Activated naive CD8-positive, alpha-beta T cell treated with anti-CD3 and anti-CD28 coated beads for 36 hours (primary cell): ENCODE data around the gene MAST2. TPM values are rescaled to one million over a fixed set of nuclear protein-coding genes. Genes with fewer than 3 reads are reported as not detected.

ENCODE experiments used
- DNase-seq: peaks from one replicate; pipeline ENCODE4 v3.0.0; 2021
- H3K27ac Mint-ChIP-seq: one replicate; pipeline ENCODE4 v1.8.0; 2022; ENCODE audit warnings: mild to moderate bottlenecking, moderate library complexity, mixed read lengths
- H3K27me3 Mint-ChIP-seq: one replicate; pipeline ENCODE4 v1.8.0; 2022; ENCODE audit warnings: mild to moderate bottlenecking, mixed read lengths
- H3K36me3 Mint-ChIP-seq: one replicate; pipeline ENCODE4 v1.8.0; 2021; ENCODE audit warnings: mild to moderate bottlenecking, mixed read lengths
- H3K4me1 Mint-ChIP-seq: one replicate; pipeline ENCODE4 v1.8.0; 2021; ENCODE audit warnings: mixed read lengths
- H3K4me3 Mint-ChIP-seq: one replicate; pipeline ENCODE4 v1.8.0; 2022; ENCODE audit warnings: mild to moderate bottlenecking, moderate library complexity, mixed read lengths
- H3K9me3 Mint-ChIP-seq: one replicate; pipeline ENCODE4 v1.8.0; 2022; ENCODE audit warnings: mixed read lengths
- total RNA-seq, 2 experiments: library from RNA; stranded (reverse); gene quantifications; one replicate each; pipeline ENCODE4 v1.2.3, GENCODE V29; 2021

MAST2 gene
- 10 to 100 TPM; 19.0 to 22.5 TPM for total RNA-seq

DNA sequence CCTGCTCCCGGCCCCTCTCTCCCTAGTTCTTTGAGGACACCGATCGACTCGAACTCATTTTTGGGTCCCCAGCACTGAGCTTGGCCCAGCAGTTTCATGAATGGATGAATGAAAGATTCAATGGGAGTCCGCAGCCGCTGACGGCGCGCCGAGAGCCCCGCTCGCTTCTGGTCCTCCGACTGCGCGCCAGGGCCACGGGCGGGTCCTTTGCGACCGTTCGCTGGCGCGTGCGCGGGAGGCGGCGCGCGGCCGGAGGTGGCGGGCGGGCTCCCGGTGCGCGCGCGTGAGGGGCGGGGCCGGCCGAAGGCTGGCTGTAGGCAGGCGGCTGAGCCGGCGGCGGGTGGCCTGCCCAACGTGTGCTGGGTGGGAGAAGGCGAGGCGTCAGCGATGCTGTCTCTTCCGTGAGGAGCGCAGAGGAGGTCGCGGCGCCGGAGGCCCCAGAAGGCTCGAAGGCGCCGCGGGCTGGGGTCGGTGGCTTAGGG, at the start of gene MAST2:
TSS of gene MAST2 (plus strand) at position 314 of the 482 bp plus-strand sequence. CDS start 284 bp downstream, outside the sequence.
- H3K36me3 Mint-ChIP-seq: peaks cover 3% of the 10 kb centered on the region

DNA sequence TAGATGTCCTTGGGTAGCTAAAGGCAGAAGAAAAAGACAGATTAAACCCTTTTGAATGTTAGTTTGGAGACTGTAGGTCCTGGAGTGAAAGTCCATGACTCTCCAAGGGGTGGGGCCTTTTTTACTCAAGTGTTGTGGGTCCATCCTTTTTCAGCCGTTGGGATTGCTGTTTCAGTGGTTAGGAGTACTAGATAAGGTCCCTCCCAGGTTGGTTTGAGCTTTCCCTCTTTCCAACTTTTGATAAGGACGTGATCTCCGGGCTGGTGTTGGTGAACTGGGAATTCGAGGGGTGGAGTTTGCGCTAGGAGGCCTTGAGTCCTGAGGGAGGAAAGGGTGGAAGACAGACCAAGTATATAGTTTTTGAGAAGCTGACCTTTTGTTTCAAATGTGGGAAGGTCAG, 47.7 kb upstream of the MAST2 start:
- Mint-ChIP-seq H3K4me1 (peaks cover 6% of the 10 kb centered on the region), H3K27ac (no peak overlapping the region), H3K4me3 (no peak overlapping the region), H3K27me3 (no peaks in the 10 kb centered on the region), H3K9me3 (peaks cover 7% of the 10 kb centered on the region), H3K36me3 (peaks cover 1% of the 10 kb centered on the region)
- DNase-seq: no peak

More for the DNA sequence above, at the start of gene MAST2:
- H3K4me1 Mint-ChIP-seq: peaks cover 22% of the 10 kb centered on the region
- H3K27me3 Mint-ChIP-seq: no peaks in the 10 kb centered on the region
- peak within 1 kb of the TSS; percentile 95 for H3K4me3 Mint-ChIP-seq
- no peaks in the 10 kb centered on the region for H3K9me3 Mint-ChIP-seq
- peak; percentile 95 for DNase-seq
- peak within 1 kb of the TSS; percentile 82 for H3K27ac Mint-ChIP-seq

DNA sequence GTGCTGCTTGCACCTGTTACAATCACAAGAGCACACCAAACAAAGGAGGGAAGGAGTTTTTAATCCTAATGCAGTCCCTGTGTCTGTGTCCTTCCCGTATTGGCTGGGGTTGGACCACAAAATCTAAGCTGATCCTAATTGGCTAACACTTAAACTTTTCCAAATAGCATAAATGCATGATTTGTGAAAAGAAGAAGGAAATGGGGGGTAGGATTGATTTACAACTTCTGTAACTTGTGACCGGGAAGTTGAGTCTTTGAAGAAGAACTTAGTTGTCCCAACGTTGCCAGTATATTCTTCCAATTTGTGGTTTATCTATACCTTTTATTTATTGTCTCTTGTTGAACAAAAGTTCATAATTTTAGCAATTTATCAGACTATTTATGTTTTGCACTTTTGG, 41.1 kb upstream of the MAST2 start:
- Mint-ChIP-seq H3K9me3 (no peaks in the 10 kb centered on the region), H3K4me3 (no peak overlapping the region), H3K4me1 (no peaks in the 10 kb centered on the region), H3K27ac (no peak overlapping the region), H3K36me3 (no peaks in the 10 kb centered on the region), H3K27me3 (no peaks in the 10 kb centered on the region)
- no peak for DNase-seq

DNA sequence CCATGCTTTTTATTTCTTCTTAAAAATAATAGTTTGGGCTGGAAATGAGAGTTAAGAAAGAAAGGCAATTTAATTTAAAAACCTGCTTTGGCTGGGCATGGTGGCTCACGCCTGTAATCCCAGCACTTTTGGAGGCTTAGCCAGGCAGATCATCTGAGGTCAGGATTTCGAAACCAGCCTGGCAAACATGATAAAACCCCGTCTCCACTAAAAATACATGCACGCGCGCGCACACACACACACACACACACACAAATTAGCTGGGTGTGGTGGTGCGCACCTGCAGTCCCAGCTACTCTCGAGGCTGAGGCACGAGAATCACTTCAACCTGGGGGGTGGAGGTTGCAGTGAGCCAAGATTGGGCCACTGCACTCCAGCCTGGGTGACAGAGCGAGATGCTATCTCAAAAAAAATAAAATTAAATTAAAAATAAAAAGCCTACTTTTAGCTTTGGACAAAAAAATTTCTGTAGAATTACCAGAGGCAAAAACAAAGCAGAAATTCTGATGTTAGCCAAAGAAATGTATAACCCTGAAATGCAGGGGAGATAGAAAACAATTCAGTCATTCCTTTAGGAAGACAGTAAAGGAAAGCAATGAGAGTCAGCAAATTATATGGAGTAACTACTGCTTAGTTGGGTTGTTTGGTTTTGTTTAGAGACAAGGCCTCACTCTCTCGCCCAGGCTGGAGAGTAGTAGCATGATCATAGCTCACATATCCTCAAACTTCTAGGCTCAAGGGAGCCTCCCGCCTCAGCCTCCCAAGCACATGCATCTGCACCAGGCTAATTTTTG, 37.2 kb upstream of the MAST2 start:
- Mint-ChIP-seq H3K4me3 (no peak overlapping the region), H3K36me3 (no peaks in the 10 kb centered on the region), H3K27me3 (no peaks in the 10 kb centered on the region), H3K9me3 (no peaks in the 10 kb centered on the region), H3K27ac (no peak overlapping the region), H3K4me1 (no peaks in the 10 kb centered on the region)
- DNase-seq: no peak

DNA sequence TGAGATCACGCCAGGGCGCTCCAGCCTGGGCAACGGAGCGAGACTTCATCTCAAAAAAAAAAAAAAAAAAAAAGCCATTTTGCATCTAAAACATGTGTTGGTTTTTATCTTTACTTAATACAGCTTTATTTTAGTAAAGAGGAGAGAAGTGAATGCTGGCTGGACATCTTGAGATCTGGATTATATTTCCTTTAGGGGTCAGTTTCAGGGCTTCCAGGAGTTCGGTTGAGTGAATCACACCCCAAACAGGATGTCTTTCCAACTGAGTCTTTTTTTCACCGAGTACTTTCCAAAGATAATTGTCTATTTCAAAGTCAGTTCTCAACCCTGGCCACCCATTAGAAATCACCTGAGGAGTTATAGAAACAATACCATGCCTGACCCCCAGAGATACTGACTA, 36.4 kb upstream of the MAST2 start:
- no peaks in the 10 kb centered on the region for H3K27me3 Mint-ChIP-seq
- no peaks in the 10 kb centered on the region for H3K36me3 Mint-ChIP-seq
- no peak overlapping the region for H3K27ac Mint-ChIP-seq
- no peaks in the 10 kb centered on the region for H3K4me1 Mint-ChIP-seq
- H3K9me3 Mint-ChIP-seq: no peaks in the 10 kb centered on the region
- H3K4me3 Mint-ChIP-seq: no peak overlapping the region
- DNase-seq: no peak

DNA sequence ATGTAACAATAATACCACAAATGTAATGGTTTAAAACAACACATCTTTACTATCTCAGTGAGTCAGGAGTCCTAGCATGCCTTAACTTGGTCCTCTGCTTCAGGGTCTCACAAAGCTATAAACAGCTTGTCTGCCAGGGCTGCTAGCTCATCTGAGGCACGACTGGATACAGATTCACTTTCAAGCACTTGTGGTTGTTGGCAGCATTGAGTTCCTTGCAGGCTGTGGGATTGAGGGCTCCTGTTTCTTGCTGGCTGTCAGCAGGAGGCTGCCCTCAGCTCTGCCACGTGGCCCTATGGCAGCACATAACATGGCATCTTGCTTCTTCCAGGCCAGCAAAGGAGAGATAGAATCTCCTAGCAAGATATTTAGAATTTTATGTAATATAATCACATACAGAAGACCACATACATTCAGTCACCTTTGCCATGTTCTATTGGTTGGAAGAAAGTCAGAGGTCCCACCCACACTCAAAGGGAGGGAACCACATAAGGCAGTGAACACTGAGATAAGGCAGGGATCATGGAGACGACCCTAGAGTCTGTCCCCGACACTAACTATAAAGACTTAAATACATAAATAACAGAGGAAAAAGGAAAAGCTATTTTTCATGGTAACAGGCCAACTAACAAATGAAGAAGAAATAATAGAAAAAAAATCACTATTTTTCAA, 34.0 kb upstream of the MAST2 start:
- Mint-ChIP-seq H3K9me3 (no peaks in the 10 kb centered on the region), H3K4me1 (no peaks in the 10 kb centered on the region), H3K27ac (no peak overlapping the region), H3K4me3 (no peak overlapping the region), H3K36me3 (no peaks in the 10 kb centered on the region), H3K27me3 (no peaks in the 10 kb centered on the region)
- no peak for DNase-seq

DNA sequence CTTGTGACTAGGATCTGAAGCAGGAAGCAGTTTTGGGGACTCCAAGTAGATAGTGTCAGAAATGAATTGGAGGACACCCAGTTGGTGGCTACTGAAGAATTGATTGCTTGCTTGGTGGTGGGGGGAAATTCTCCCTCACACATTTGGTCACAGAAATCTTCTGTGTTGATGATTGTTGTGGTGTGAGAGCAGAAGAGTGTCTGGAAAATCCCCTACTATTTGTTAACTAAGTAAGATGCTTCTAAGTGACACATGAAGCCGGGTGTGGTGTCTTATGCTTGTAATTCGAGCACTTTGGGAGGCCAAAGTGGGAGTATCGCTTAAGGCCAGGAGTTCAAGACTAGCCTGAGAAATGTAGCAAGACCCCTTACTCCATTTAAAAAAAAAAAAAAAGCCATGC, 30.4 kb upstream of the MAST2 start:
- H3K4me3 Mint-ChIP-seq: no peak overlapping the region

DNA sequence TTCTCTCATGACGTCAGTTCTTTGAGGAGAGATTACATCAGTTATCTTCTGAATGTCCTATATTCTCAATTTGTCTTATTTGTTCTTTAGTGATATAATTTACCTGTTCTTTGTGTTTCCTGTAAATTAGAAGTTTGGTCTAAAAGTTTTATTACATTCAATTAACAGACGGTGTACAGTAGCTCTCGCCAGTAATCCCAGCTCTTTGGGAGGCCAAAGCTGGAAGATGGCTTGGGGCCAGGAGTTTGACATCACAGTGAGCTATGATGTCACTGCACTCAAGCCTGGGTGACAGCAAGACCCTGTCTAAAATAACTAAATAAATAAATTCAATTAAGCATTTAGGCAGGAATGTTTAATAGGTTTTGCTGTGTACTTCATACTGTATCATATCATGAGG, 27.6 kb upstream of the MAST2 start:
- Mint-ChIP-seq H3K27ac (no peak overlapping the region), H3K36me3 (no peaks in the 10 kb centered on the region), H3K27me3 (no peaks in the 10 kb centered on the region), H3K4me1 (no peaks in the 10 kb centered on the region), H3K9me3 (no peaks in the 10 kb centered on the region), H3K4me3 (no peak overlapping the region)
- DNase-seq: no peak

More for the DNA sequence above, 30.4 kb upstream of the MAST2 start:
- H3K36me3 Mint-ChIP-seq: no peaks in the 10 kb centered on the region
- no peaks in the 10 kb centered on the region for H3K4me1 Mint-ChIP-seq
- no peaks in the 10 kb centered on the region for H3K9me3 Mint-ChIP-seq
- no peak overlapping the region for H3K27ac Mint-ChIP-seq
- no peak for DNase-seq
- no peaks in the 10 kb centered on the region for H3K27me3 Mint-ChIP-seq

DNA sequence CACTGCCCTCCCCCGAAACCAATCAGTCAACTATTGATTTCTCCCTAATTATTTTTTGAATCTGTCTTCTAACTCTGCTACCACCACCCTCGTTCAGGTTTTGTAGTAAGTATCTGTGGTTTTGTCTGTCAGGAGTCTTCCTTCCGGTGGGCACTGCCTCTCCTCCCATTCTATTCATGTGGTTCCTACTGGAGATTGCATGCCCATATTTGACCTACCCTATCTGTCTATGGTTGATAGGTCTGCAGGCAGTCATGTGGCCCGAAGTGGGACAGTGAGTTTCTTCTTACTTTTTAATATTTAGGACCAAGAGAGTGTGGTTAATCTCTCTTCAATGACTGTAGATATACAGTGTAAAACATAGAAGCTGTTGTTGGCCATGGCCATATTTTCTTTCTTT, 17.8 kb upstream of the MAST2 start:
- no peaks in the 10 kb centered on the region for H3K36me3 Mint-ChIP-seq
- peak overlapping the region; percentile 33 for H3K4me3 Mint-ChIP-seq
- peak; percentile 43 for DNase-seq
- H3K27ac Mint-ChIP-seq: no peak overlapping the region
- H3K4me1 Mint-ChIP-seq: peaks cover 18% of the 10 kb centered on the region
- H3K27me3 Mint-ChIP-seq: peaks cover 22% of the 10 kb centered on the region
- no peaks in the 10 kb centered on the region for H3K9me3 Mint-ChIP-seq

DNA sequence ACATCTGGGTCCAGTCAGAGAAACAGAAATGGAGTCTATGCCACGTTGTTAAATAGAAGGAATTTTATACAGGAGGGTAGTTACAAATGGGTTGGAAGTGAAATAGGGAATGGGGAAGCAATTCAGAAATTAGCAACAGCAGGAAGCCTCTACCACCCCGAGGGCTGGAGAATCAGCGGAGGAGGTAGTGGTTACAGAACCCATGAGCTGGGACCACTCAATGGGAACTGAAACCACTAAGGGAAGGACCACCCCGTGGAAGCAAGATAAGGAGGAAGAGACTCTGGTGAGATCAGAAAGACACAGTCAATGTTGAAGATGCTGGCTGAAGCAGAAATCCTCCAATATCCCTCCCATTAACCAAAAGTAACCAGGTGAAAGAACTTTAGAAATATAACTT, 15.5 kb upstream of the MAST2 start:
- Mint-ChIP-seq H3K4me1 (peaks cover 18% of the 10 kb centered on the region), H3K4me3 (no peak overlapping the region), H3K36me3 (no peaks in the 10 kb centered on the region), H3K9me3 (no peaks in the 10 kb centered on the region), H3K27ac (no peak overlapping the region), H3K27me3 (peaks cover 34% of the 10 kb centered on the region)
- no peak for DNase-seq

DNA sequence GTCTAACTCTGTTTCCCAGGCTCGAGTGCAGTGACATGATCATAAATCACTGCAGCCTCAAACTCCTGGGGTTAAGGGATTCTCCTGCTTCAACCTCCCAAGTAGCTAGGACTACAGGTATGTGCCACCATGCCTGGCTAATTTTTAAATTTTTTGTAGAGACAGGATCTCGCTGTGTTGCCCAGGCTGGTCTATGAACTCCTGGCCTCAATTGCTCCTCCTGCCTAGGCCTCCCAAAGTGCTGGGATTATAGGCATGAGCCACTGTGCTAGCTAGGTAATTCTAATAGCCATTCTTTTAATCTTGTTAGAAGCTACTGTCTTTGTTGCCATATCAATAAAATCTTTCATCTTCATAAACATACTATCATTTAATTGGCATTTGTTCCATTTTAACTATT, 13.8 kb upstream of the MAST2 start:
- Mint-ChIP-seq H3K27me3 (peaks cover 43% of the 10 kb centered on the region), H3K27ac (no peak overlapping the region), H3K36me3 (no peaks in the 10 kb centered on the region), H3K9me3 (no peaks in the 10 kb centered on the region), H3K4me3 (no peak overlapping the region), H3K4me1 (peaks cover 20% of the 10 kb centered on the region)
- no peak for DNase-seq

DNA sequence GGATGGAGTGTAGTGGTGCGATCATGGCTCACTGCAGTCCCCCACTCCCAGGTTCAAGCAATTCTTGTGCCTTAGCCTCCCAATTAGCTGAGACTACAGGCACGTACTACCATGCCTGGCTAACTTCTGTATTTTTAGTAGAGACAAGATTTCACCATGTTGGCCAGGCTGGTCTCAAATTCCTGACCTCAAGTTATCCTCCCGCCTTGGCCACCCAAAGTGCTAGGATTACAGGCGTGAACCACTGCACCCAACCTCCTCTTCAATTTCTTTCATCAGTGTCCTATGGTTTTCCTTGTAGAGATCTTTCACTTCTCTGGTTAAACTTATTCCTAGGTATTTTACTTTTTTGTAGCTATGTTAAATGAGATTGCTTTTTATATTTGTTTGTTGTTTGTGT, 10.7 kb upstream of the MAST2 start:
- peaks cover 32% of the 10 kb centered on the region for H3K27me3 Mint-ChIP-seq
- DNase-seq: no peak
- no peak overlapping the region for H3K27ac Mint-ChIP-seq
- no peaks in the 10 kb centered on the region for H3K9me3 Mint-ChIP-seq
- no peaks in the 10 kb centered on the region for H3K36me3 Mint-ChIP-seq
- H3K4me1 Mint-ChIP-seq: peaks cover 6% of the 10 kb centered on the region
- H3K4me3 Mint-ChIP-seq: no peak overlapping the region

DNA sequence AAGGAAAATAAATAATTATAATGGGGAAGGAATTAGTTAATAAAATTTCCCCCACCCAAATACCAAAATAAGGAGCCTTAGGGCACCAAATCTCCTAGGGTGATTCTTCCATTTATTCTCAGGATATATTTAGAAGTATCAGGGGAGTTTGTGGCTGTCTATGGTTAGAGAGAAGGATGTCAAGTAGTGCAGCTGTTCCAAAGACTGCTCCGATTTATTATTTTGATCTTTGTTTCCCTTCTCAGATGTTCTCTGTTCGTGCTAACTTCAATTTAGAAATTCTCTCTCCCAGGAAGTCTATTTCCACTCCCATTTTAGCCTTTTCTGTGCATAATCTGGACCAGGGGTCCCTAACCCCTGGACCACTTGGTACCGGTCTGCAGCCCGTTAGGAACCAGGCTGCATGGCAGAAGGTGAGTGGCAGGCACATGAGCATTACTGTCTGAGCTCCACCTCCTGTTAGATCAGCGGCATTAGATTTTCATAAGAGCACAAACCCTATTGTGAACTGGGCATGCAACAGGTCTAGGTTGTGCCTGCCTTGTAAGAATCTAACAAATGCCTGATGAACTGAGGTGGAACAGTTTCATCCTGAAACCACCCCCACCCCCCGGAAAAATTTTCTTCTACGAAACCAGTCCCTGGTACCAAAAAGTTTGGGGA, 9.3 kb upstream of the MAST2 start:
- peaks cover 3% of the 10 kb centered on the region for H3K4me1 Mint-ChIP-seq
- H3K27ac Mint-ChIP-seq: no peak overlapping the region
- H3K4me3 Mint-ChIP-seq: no peak overlapping the region
- H3K27me3 Mint-ChIP-seq: peaks cover 29% of the 10 kb centered on the region
- no peaks in the 10 kb centered on the region for H3K36me3 Mint-ChIP-seq
- no peak for DNase-seq
- H3K9me3 Mint-ChIP-seq: no peaks in the 10 kb centered on the region

DNA sequence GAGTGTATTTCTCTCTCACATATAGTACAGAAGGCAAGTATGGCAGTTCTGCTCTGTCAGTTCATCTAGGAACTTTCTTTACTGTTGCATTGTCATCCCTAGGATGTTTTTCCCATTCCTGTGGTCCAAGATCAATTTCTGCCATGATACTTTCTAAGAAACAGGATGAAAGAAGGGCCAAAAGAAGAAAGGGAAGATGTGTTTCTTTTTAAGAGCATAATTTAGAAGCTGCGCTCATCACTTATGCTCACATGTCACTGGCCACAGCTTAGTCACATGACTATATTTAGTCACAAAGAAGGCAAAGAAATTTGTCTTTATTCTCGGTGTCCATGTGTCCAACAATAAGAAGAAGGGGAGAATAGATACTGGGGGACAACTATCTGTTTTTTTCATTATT, 7.0 kb upstream of the MAST2 start:
- Mint-ChIP-seq H3K27me3 (peaks cover 29% of the 10 kb centered on the region), H3K27ac (no peak overlapping the region), H3K4me3 (no peak overlapping the region), H3K9me3 (no peaks in the 10 kb centered on the region), H3K36me3 (no peaks in the 10 kb centered on the region), H3K4me1 (peaks cover 3% of the 10 kb centered on the region)
- DNase-seq: no peak

DNA sequence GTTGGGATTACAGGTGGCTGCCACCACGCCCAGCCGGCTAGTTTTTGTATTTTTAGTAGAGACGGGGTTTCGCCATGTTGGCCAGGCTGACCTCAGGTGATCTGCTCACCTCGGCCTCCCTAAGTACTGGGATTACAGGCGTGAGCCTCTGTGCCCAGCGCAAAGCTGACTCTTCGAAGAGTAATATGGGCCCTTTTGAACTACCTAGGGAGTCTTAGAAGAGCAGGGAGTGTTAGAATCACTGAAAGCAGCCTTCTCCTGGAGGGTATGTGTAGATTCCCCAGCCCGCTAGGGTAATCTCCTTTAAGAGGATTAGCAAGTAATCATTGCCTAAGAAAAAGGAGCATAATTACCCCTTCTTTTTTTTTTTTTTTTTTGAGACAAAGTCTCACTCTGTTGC, 6.5 kb upstream of the MAST2 start:
- H3K27me3 Mint-ChIP-seq: peaks cover 27% of the 10 kb centered on the region
- no peaks in the 10 kb centered on the region for H3K36me3 Mint-ChIP-seq
- H3K4me1 Mint-ChIP-seq: peaks cover 3% of the 10 kb centered on the region
- no peaks in the 10 kb centered on the region for H3K9me3 Mint-ChIP-seq
- H3K4me3 Mint-ChIP-seq: no peak overlapping the region
- H3K27ac Mint-ChIP-seq: no peak overlapping the region
- no peak for DNase-seq
